ENCODE results near the gene L3MBTL2. TPM values are rescaled to one million over a fixed set of nuclear protein-coding genes. Genes with fewer than 3 reads are reported as not detected.

The L3MBTL2 gene
- total RNA-seq, 4 donors from 2014 or later: 15.0 to 41.3 (median 20.1) TPM

DNA sequence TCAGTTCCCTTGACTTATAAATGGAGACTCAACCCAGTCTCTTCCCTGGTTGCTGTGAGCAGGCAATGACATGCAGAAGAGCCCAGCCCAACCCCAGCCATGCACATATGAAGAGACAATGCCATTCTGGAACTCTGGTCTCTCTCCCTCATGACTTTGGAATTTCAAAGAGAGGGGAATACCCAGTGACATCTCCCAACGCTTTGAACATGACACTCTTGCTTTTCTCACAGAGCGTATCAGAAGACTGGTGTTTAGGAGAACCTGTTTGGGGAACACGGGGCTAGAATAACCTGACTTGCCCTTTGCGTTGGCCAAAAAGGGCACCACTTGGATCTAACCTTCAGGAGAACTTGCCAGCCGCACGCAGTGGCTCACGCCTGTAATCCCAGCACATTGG, 68.0 kb downstream of the L3MBTL2 start:
- Histone ChIP-seq H3K36me3 (peaks cover 0 to 94% (median 0%) of the 10 kb centered on the region in 3 donors), H3K27ac (no peak overlapping the region), H3K4me1 (no peaks in the 10 kb centered on the region), H3K27me3 (no peaks in the 10 kb centered on the region), H3K4me3 (no peak overlapping the region), H3K9me3 (no peaks in the 10 kb centered on the region)
- TF ChIP-seq, protein P1, sequence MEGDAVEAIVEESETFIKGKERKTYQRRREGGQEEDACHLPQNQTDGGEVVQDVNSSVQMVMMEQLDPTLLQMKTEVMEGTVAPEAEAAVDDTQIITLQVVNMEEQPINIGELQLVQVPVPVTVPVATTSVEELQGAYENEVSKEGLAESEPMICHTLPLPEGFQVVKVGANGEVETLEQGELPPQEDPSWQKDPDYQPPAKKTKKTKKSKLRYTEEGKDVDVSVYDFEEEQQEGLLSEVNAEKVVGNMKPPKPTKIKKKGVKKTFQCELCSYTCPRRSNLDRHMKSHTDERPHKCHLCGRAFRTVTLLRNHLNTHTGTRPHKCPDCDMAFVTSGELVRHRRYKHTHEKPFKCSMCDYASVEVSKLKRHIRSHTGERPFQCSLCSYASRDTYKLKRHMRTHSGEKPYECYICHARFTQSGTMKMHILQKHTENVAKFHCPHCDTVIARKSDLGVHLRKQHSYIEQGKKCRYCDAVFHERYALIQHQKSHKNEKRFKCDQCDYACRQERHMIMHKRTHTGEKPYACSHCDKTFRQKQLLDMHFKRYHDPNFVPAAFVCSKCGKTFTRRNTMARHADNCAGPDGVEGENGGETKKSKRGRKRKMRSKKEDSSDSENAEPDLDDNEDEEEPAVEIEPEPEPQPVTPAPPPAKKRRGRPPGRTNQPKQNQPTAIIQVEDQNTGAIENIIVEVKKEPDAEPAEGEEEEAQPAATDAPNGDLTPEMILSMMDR (IDR thresholded peaks at IDR 0.05): no peak
- TF ChIP-seq POLR2A (IDR thresholded peaks at IDR 0.05): no peak
- no peak for DNase-seq

DNA sequence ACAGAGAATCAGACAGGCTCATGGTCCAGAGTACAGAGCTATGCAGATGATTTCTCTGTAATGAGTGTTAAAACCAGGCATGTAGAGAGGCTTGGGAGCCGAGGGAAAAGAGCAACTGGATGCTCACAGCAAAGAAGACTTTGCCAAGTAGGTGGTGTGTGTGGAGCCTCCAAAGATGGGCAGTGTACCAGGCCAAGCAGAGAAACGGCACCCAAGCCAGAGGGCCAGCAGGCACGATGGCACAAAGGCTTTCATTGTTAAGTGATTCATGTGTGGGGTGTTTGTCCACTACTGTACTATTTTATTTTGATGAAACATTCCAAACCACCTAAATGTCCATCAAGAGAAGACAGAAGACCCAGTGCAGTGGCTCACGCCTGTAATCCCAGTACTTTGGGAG, 69.7 kb downstream of the L3MBTL2 start:
- no peak for DNase-seq

DNA sequence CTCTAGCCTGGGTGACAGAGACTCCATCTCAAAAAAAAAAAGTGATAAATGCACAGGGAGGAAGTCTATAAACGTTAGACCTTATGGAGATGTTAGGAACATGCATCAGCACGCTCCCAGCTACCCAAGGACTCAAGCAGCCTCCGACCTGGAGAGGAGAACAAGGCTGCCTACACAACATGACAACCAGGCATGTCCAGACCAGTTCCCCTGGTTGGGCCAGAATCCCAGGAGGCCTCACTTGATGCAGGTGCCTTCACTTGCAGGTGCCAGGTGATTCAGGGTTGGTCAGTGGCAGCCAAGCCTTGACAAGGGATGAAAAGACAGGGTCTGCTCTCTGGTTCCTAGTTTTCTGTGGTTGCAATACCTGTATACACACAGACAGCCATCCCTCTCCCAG, 75.0 kb downstream of the L3MBTL2 start:
- no peaks in the 10 kb centered on the region for H3K9me3 ChIP-seq
- H3K4me3 ChIP-seq: no peak overlapping the region
- H3K27ac ChIP-seq: no peak overlapping the region
- TF ChIP-seq, protein P1 (IDR thresholded peaks at IDR 0.05): no peak
- no peak for TF ChIP-seq POLR2A (IDR thresholded peaks at IDR 0.05)
- peaks cover 0 to 7% (median under 1%) of the 10 kb centered on the region in 4 donors for H3K4me1 ChIP-seq
- no peaks in the 10 kb centered on the region for H3K27me3 ChIP-seq
- peaks cover 0 to 58% (median 0%) of the 10 kb centered on the region in 3 donors for H3K36me3 ChIP-seq
- DNase-seq: no peak

More for the DNA sequence above, 69.7 kb downstream of the L3MBTL2 start:
- peaks cover 0 to 92% (median 0%) of the 10 kb centered on the region in 3 donors for H3K36me3 ChIP-seq
- H3K27me3 ChIP-seq: no peaks in the 10 kb centered on the region
- no peaks in the 10 kb centered on the region for H3K4me1 ChIP-seq
- H3K9me3 ChIP-seq: no peaks in the 10 kb centered on the region
- TF ChIP-seq, protein P1 (IDR thresholded peaks at IDR 0.05): no peak
- no peak for TF ChIP-seq POLR2A (IDR thresholded peaks at IDR 0.05)
- no peak overlapping the region for H3K4me3 ChIP-seq
- H3K27ac ChIP-seq: no peak overlapping the region

DNA sequence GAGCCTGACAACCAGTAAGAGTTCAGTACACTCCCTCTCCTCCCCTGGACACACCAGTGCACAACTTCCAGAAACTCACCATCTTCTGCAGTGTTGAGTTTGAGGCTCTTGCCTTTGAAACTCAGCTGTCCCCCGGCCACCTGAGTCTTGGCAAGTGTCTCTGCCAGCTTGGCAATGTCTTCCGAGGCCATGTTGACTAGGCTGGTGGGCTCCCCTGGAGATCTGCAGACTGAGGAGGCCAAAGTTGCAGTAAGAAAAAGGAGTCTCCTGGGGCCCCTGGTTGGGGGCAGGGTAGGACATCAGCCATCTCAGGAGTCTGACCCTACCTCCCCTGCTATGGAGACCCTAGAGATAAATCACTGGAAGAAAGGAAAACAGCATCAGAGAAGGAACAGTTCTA, 75.7 kb downstream of the L3MBTL2 start:
- no peak overlapping the region for H3K27ac ChIP-seq
- no peak for TF ChIP-seq POLR2A (IDR thresholded peaks at IDR 0.05)
- TF ChIP-seq, protein P1 (IDR thresholded peaks at IDR 0.05): no peak
- H3K4me3 ChIP-seq: no peak overlapping the region
- no peak for DNase-seq
- peaks cover 0 to 9% (median 2%) of the 10 kb centered on the region in 4 donors for H3K4me1 ChIP-seq
- peaks cover 0 to 50% (median 0%) of the 10 kb centered on the region in 3 donors for H3K36me3 ChIP-seq
- H3K9me3 ChIP-seq: no peaks in the 10 kb centered on the region
- no peaks in the 10 kb centered on the region for H3K27me3 ChIP-seq

Small RNA genes lying within 50 kb of the gene (small RNA-seq; reads per million reads assigned to genes)
- gene MIR6889 (0 reads per million in 2 donors), gene RNU6-375P (0 reads per million in 2 donors)

Other genes starting within 250 kb of the L3MBTL2 start
- gene EP300, start 112.7 kb upstream of the L3MBTL2 start, total RNA-seq: 100 to 1,000 TPM; 142 to 155 (median 149) TPM
- 1 to 10 TPM in 2 of 4 donors, under 1 TPM in 1, not detected in 1; 0.80 to 5.3 (median 2.3) TPM for gene CHADL, start 35.6 kb downstream of the L3MBTL2 start, total RNA-seq
- 10 to 100 TPM; 29.8 to 79.2 (median 35.8) TPM for gene RANGAP1, start 80.9 kb downstream of the L3MBTL2 start, total RNA-seq
- 10 to 100 TPM; 39.9 to 65.1 (median 60.0) TPM for gene ZC3H7B, start 96.2 kb downstream of the L3MBTL2 start, total RNA-seq
- 10 to 100 TPM in 3 of 4 donors, 1 to 10 TPM in 1; 6.6 to 42.2 (median 27.0) TPM for gene TEF, start 176.6 kb downstream of the L3MBTL2 start, total RNA-seq
- gene TOB2, start 241.5 kb downstream of the L3MBTL2 start, total RNA-seq: 10 to 100 TPM; 18.2 to 78.6 (median 74.4) TPM